GM04504 (cell line): ENCODE data around the gene NELL1.

ENCODE experiments used
- DNase-seq: peaks from one replicate; pipeline ENCODE4 v3.0.0-alpha.2; 2012; ENCODE audit warnings: low read depth

NELL1 gene

DNA sequence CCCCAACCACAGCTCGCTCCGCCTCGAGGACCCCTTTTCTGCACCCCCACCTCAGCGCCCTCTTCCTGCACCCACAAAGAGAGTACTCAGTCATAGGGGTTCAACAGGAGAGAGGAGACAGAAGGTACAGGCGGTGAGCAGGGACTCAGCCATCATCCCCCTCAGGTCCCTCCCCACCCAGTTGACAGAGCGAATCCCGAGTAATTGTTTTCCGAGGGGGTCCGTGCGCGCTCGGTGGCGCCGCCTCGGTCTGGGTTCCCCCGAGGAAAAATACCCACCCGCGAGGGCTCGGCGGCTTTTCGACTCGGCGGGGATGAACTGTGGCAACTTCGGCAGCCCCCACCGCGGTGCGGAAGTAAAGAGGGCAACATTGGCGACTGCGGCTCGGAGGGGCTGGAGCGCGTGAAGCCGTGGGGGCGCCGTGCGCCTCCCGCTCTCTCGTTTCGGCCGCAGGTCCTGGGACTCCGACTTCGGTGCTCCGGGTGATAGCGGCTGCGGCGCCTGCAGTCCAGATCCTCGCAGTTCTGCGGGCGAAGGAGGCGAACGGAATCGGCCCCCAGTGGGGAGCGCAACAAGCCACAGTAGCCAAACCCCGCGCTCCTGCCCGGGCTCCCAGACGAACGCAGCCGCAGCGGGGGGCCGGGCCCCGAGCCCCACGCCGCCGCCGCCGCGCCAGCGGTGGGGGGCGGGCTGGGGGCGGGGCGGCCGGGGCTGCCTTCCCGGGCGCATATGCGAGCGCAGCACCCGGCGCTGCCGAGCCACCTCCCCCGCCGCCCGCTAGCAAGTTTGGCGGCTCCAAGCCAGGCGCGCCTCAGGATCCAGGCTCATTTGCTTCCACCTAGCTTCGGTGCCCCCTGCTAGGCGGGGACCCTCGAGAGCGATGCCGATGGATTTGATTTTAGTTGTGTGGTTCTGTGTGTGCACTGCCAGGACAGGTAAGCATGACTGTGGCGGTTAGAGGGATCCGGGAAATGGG lies at the start of gene NELL1:
Gene NELL1 (plus strand): TSS at position 743 of the 976 bp plus-strand sequence.
- DNase-seq = no peak

DNA sequence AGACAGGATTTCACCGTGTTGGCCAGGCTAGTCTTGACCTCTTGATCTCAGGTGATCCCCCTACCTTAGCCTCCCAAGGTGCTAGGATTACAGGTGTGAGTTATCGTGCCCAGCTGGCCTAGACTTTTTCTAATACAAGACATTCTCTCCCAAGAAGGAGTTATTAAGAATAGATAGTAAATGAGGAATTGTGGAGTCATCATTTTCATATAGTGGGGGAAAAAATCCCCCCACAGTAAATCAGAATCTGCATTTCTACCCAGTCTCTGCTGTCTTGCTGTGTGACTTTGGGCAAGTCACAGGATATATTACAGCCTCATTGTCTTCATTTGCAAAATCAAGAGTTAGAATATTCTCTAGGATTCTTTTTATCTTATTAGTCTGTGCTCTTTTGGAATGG lies 48.4 kb upstream of the NELL1 start:
- DNase-seq = no peak

DNA sequence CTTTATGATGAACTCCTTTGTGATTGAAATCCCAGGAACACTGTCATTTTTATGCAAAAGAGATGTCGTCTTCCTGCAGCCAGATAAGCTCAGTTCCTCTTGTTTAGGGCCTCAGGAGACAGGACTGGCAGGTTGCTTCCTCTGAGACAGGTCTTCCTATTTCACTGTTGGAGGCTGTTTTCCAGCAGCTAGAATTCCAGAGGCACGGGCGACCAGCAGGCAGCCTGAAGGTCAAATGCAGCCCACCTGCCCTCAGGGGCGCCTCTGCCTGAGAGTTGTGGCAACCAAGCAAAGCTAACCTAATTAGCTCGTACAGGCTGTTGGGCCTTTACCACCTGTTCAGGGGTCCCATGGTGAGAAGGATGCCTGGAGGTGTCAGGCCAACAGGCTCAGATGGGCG lies 47.7 kb upstream of the NELL1 start:
- DNase-seq = no peak

DNA sequence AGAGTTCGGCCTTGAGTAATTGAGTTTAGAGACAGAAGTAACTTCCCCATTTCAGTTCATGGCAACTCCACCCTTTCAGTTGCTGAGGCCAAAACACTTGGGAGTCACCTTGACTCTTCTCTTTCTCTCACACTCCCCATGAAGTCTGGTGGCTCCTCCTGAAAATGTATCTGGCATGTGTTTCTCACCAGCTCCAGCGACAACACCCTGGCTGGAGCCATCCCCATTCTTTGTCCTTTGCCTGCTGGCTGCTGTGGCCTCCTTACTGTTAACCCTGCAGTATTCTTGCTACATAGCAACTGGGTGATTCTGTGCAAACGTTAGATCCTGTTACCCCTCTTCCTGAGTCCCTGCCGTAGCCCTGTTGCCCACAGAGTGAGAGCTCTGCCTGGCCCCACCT lies 46.1 kb upstream of the NELL1 start:
- DNase-seq = no peak

DNA sequence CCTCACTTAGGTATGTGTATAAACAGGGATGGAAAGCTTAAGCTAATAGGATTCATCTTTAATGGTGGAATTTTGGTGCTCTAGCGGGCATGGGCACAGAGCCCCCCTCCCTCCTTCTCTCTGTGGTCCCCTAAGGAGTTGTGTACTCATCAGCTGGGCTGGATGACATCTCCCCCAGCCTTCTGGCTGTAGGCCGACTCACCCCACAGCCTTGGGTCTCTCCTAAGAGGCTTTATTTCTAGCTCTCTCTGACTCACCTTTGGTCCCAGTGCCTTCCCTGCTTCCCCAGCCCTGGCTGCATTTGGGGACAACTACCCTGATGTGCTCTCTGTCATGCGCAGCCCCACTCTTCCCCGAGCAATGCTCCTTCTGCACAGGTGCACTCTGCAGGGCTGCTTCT lies 43.1 kb upstream of the NELL1 start:
- no peak for DNase-seq

DNA sequence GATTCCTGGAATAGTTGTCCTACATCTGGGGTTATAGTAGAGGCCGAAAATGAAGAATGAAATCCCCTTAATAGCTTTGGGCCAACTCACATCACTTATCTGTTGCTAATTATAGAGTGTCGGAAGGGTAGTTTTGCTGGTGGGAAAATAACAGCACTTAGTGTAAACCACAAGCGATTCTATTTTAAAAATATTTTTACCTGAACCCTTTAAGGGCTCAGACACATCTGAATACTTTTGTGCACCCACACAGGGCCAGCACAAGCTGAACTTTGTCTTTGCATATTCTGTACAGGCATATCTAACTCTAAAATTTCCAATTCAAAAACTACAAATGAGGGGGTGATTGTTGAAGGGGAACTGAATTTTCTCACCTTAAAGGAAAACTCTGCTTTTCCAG lies 42.4 kb upstream of the NELL1 start:
- DNase-seq = no peak

DNA sequence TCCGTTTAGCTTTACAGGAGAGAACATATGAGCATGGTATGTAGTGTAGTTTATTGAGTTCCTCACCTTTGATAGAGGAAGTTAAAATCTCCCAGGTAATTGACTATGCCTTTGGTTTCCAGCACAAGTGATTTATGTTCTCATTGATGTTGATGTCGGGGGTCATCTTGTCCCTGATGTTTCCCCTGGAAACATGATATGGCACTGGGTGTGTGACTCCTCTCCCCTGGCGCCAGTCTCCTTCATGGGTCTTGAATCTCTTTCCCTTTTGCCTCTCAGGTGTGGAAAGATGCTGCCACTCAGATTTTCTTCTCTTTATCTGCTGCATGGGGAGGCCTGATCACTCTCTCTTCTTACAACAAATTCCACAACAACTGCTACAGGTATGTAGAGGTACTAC lies 41.7 kb upstream of the NELL1 start:
- DNase-seq = no peak

DNA sequence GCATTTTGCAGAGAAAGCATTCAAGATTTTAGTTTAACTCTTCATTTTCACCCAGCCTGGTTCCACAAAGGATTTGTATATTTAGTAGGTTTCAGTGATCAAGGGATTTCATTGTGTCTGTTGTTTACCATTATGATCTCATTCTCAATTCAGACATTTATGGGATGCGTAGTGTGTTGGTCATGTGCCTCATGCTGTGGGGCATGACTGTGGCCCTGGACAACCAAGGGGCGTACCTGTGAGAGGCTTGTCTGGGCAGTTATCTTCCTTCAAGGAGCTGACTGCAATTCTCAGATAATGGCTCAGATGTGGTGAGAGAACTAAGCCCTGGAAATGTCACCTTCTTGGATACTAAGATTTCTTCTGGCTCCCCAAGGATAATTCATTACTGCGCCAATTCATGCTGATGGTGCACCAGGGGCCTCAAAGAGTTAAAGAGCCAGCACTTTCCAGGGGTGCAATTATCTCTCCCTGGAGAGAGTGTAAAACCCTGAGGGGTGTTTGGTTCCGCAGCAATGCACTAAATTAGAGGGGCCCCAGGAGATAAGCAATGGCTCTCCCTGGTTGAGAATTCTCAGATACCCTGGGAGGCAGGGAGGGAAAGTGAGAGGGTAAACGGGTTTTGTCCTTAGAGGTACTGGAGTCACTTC lies 37.7 kb upstream of the NELL1 start:
- no peak for DNase-seq

DNA sequence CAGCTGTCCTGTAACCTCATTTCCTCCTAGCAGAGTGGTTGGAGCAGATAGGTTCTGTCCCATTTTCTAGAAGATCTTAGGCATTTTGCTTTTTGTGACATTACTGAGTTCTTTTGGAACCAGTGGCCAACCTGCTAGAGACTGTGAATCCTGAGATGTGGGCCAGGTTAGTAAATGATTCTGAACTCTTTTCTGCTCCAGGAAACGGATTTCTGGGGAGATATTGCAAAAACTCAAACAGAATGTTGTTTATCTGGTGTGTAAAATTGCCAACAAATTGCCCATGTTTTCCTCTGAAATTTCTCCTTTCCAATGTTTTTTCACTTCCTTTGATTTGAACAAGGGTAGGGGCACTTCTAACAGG lies 37.2 kb upstream of the NELL1 start:
- DNase-seq = no peak

DNA sequence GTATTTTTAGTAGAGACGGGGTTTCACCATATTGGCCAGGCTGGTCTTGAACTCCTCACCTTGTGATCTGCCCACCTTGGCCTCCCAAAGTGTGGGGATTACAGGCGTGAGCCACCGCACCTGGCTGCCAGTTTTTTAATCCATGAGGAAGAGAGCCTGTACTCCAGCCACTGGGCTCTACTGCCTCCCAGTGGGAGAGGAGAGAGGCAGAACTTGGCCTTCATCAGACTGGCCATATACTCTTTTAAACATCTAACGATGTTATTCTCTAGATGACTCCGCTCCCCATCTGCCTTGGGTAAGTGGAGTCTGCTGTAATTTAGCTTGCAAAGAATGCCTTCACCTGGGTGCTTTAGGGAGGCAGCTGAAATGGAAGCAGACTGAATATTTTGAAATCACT lies 35.3 kb upstream of the NELL1 start:
- no peak for DNase-seq

DNA sequence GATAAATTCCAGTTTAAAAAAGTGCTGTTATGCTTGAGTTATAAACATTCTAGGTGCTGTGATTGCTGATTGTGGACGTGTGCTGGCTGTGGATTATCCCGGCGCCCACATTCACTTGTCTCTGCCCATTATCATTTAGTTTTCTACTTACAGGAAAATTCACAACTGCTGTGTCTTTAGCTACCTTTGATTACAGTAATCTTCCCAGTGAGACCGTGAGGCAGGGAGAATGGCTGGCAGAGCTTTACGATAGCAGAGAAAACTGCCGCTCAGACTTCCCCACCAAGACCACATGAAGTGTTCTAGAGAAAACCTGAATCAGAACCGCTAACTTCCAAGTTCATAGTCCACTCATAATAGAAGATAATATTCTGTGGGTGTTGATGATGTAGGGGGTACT lies 34.6 kb upstream of the NELL1 start:
- no peak for DNase-seq

DNA sequence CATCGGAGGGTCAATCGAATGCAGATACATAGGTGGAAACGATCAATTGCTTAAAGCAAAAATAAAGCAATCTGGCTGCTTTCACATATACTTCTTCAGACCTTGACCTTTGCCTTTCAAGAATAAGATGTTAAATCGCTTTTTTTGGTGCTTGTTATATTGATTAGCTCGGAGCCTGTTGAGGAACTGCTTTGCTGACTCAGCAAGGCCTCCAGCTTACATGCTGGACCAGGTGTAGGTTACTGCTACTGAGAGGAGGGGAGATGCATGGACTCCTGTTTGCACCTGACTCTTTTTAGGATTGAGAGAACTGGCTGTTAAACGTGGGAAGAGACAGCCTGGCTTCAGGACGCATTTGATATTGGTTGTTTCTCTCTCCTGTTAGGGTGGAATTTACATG lies 31.3 kb upstream of the NELL1 start:
- no peak for DNase-seq

DNA sequence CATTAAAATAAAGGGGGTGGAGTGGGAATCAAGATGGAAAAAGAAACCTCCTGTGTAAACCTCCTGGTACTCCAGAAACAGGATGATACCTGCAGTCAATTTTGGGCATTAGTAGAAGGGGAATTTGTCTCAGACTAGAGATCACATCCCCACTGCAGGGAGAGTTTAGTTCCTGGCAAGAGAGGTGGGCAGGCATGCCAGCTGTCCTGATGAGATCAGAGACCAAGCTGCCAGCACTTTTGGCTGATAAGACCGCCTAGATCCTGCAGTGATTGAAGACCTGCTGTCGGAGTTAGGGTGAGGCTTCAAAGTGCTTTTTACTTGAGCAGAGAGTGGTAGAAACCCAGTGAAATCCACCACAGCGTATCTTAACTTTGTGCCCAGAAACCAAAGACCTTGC lies 29.7 kb upstream of the NELL1 start:
- no peak for DNase-seq

DNA sequence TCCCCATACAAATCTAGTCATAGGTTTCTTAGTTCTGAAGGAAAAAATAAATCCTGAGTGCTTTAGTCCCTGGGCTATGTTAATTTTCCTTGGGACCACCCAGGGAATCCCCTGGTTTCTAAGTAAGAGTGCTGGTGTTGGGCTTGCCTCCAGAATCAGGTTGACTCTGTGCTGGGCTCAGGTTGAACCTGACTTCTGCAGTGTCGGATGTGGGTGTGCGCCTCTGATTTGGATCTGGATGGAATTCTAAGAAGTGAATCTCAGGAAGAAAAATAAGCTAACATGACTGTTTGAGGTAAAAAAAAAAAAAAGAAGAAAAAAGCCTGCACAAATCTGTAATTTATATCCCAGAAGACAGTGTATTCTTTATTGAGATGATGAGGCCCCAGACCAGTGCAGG lies 29.0 kb upstream of the NELL1 start:
- DNase-seq = no peak

DNA sequence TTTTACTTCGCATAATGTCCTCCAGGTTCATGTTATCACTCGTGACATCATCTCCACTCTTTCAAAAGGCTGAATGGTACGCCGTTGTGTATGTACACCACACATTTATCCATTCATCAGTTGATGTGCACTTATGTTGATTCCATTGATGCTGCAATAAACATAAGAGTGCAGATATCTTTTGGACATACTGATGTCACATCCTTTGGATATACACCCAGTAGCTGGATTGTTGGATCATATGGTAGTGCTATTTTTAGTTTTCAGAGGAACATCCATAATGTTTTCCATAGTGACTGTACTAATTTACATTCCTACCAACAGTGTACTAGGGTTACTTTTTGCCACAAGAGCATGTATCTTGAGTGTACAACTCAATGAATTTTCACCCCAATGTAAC lies 25.0 kb upstream of the NELL1 start:
- DNase-seq = no peak

DNA sequence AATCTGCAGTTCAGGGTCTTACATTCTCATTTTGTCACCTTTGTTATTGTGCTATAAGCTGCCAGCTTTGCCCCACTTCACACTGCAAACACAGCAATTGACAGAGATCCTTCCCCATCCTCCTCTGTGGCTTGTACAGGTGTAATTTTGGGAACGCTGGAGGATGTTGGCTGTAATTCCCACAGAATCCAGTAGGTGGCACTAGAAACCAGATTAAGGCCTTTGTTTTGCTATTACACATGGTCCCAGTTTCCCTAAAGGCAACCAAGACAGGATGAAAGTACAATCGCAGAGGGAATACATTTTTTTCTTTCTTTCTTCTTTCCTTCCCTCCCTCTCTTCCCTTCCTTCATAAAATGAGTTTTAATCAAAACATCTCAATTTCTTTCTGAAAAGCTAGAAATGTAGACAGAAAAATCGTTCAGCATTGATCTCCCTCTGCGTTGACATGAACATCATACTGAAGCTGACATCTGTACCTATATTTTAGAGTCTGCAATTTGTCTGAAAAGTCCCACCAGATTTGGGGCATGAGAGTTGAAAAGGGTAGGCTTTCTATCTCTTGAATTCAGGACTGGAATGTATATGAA lies 21.3 kb upstream of the NELL1 start:
- DNase-seq = peak; percentile 20

DNA sequence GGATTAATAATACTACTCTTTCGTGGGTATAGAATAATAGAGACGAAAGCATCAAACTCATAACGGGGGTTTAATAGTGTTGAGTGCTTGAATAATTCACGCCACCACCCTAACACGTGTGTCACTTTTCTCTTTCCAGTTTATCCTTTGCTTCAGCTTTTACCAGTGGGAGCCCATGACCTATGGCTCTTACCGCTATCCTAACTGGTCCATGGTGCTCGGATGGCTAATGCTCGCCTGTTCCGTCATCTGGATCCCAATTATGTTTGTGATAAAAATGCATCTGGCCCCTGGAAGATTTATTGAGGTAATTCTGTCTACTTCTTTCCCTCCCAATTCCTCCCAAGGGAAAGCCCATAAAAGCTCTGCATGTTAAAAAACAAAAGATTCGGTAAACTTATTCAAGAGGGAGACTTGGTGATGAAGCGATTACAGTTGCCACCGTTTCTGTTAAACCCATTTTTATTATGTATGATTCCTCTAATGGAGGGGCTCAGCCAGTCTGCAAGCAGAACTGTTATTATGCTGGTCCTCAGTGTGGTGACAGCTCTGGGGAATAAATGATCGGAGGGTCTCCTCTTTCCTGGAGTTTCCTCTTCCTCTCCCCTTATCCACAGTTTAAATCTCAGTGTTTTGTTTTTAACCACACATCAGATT lies 17.1 kb upstream of the NELL1 start:
- DNase-seq = no peak

DNA sequence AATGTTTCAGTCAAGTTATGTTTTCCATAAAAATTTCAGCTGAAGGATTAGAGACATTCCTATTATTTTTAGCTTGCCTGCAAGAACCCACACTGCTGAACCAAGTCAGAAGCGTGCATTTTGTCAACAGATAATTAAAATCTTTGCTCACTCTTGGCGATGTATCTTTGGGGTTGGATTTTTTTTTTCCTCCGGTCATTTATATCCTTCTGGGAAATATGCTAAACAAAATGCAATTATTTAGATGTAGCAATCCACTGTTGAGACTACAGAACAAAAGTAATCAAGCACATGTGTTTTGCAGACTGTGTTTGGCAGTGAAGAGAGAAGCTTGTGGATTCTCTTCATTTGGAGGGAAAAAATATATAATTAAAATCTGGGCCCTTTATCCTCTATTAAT lies 15.3 kb upstream of the NELL1 start:
- no peak for DNase-seq

DNA sequence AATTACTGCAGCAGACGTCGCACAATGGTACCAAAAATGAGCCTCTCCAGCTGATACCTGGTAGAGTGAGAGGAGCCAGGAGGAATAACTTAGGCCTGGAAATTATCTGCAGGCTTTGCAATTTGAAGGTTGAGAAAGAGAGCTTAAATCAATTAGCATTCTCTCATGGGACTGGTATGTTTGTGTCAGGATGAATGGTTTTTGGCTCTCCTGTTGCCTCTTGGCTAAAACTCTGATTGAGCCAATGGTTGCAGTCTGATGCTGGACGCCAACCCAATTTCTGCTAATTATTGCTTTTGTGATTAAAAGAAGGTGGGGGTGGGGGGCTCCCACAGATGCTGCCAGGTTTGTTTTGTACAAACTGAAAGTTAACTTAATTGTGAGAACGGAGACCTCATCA lies 12.5 kb upstream of the NELL1 start:
- DNase-seq = no peak

DNA sequence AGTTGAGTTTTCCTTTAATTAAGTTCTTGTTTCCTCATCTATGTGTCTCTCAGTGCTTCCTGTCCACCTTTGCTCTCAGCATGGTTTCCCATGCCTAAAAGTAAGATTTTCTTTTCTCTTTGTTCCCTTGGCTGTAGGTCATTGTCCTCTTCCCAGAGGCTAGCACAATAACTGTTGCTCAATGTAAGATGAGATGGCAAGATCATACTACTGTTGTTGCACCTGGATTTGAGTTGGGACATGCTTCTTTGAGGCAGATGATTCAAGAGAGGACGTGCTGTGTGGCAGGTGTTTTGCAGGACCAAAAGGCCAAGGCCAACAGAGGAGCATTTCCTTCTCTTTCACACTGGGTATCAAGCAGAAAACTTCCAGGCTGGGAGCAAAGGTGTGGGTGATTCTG lies 11.3 kb upstream of the NELL1 start:
- DNase-seq = no peak

DNA sequence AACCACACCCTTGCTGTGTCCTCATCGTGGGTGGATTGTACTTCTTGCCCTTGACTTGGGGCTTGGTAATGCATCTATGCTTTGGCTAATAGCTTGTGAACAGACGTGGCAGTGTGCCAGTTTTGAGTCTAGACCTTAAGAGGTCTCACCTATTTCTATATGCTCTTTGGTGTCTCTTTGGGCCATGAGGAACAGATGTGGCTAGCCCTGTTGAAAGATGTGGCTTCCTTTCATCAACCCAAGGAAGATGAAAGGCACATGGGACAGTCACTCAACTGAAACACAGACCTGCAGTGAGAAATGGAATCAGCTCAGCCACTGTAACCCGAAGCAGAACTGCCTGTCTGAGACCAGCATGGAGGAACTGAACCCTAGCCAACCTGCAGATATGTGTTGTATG lies 7.9 kb upstream of the NELL1 start:
- DNase-seq = no peak

DNA sequence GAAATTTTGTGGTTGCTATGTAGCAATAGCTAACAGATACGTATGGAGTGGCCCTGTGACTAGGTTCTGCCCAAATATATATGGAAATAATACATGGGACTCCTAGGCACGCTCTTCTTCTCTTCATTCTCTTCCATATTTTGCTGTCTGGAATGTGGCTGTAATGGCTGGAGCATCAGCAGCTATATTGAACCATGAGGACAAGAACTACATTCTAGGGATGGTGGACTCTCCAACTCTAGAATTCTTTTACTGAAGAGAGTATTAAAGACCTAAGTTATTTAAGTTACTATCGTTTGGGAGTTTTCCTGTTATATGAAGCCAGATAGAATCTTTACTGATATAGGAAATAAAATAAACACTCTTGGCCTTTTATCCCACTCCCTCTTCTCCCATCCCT lies 7.5 kb upstream of the NELL1 start:
- DNase-seq = no peak
